ENCODE measurements around the gene TASP1. TPM values are rescaled to one million over a fixed set of nuclear protein-coding genes. Genes with fewer than 3 reads are reported as not detected.

The TASP1 gene
- total RNA-seq, 1 donor from 2014 or later, result 10.3 TPM

DNA sequence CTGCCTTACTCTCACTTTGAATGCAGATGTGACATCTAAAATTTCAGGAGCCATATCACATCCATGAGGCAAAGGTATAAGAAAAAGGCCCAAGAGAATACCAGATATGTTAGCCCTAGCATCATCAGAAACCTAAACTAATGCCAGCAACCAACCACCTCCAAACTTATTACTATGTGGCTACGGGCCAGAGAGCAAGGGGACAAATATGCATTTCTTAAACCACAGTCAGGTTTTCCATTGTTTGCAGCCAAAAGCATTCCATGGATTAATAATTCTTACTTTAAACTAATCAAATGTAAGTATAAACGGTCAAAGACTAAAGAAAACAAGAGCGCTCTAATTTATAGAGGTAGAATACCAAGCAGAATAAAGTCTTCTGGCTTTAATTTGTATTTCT lies 84.7 kb downstream of the TASP1 start:
- Mint-ChIP-seq H3K4me1 (ENCODE audit: low read depth, unreplicated experiment) (no peaks in the 10 kb centered on the region), H3K9me3 (ENCODE audit: unreplicated experiment) (no peaks in the 10 kb centered on the region), H3K27me3 (ENCODE audit: low read depth, unreplicated experiment) (no peaks in the 10 kb centered on the region), H3K4me3 (ENCODE audit: unreplicated experiment) (no peak overlapping the region), H3K27ac (ENCODE audit: unreplicated experiment) (no peak overlapping the region), H3K36me3 (ENCODE audit: low read depth, unreplicated experiment) (peaks cover 2% of the 10 kb centered on the region)
- Histone ChIP-seq H3K27me3 (ENCODE audit: insufficient read depth, low read length) (no peaks in the 10 kb centered on the region), H3K4me1 (ENCODE audit: insufficient read depth, low read length) (no peaks in the 10 kb centered on the region), H3K4me2 (ENCODE audit: low read length) (no peak overlapping the region), H3K36me3 (ENCODE audit: insufficient read depth, low read length) (no peaks in the 10 kb centered on the region), H3K79me2 (ENCODE audit: insufficient read depth, low read length) (no peaks in the 10 kb centered on the region), H4K20me1 (ENCODE audit: insufficient read depth, low read length) (no peaks in the 10 kb centered on the region), H3K4me3 (ENCODE audit: insufficient read depth, low read depth, low read length) (no peak overlapping the region), H3K27ac (ENCODE audit: low read depth, low read length) (no peak overlapping the region), H2AFZ (ENCODE audit: low read depth, low read length) (no peak overlapping the region), H3K9ac (ENCODE audit: low read length) (no peak overlapping the region), H3K9me3 (ENCODE audit: insufficient read depth, low read depth, low read length) (no peaks in the 10 kb centered on the region)
- DNase-seq (ENCODE audit: low read depth) (peak; percentile 68), FAIRE-seq (no peak)
- TF ChIP-seq EZH2 (IDR thresholded peaks at IDR 0.05; ENCODE audit: insufficient read depth, low read length), result no peak
- TF ChIP-seq, protein P1, sequence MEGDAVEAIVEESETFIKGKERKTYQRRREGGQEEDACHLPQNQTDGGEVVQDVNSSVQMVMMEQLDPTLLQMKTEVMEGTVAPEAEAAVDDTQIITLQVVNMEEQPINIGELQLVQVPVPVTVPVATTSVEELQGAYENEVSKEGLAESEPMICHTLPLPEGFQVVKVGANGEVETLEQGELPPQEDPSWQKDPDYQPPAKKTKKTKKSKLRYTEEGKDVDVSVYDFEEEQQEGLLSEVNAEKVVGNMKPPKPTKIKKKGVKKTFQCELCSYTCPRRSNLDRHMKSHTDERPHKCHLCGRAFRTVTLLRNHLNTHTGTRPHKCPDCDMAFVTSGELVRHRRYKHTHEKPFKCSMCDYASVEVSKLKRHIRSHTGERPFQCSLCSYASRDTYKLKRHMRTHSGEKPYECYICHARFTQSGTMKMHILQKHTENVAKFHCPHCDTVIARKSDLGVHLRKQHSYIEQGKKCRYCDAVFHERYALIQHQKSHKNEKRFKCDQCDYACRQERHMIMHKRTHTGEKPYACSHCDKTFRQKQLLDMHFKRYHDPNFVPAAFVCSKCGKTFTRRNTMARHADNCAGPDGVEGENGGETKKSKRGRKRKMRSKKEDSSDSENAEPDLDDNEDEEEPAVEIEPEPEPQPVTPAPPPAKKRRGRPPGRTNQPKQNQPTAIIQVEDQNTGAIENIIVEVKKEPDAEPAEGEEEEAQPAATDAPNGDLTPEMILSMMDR (IDR thresholded peaks at IDR 0.05; ENCODE audit: insufficient read depth, low read depth, low read length), result no peak

DNA sequence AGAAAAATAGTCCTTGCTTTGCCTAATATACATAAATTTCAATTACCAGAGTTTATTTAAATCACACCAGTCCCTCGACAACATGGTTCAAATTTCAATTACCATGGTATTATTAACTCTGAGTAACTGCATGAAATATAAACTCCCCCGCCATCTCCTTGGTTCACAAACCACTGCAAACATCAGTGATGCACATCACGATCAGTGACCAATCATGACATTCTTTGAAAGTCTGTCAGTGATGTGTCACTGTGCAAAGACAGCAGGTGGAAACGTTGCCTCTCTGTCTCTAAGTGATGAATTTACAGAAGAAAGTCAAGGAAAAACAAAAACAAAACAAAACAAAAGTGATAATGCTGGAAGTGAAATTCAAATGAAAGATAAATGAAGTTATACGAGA lies 86.7 kb downstream of the TASP1 start:
- Histone ChIP-seq H3K79me2 (ENCODE audit: insufficient read depth, low read length) (no peaks in the 10 kb centered on the region), H3K9me3 (ENCODE audit: insufficient read depth, low read depth, low read length) (no peaks in the 10 kb centered on the region), H2AFZ (ENCODE audit: low read depth, low read length) (no peak overlapping the region), H3K27ac (ENCODE audit: low read depth, low read length) (no peak overlapping the region), H4K20me1 (ENCODE audit: insufficient read depth, low read length) (no peaks in the 10 kb centered on the region), H3K36me3 (ENCODE audit: insufficient read depth, low read length) (no peaks in the 10 kb centered on the region), H3K4me1 (ENCODE audit: insufficient read depth, low read length) (no peaks in the 10 kb centered on the region), H3K4me3 (ENCODE audit: insufficient read depth, low read depth, low read length) (no peak overlapping the region), H3K4me2 (ENCODE audit: low read length) (no peak overlapping the region), H3K9ac (ENCODE audit: low read length) (no peak overlapping the region), H3K27me3 (ENCODE audit: insufficient read depth, low read length) (no peaks in the 10 kb centered on the region)
- DNase-seq (ENCODE audit: low read depth) (peak; percentile 10), FAIRE-seq (peak; percentile 55)
- Mint-ChIP-seq H3K36me3 (ENCODE audit: low read depth, unreplicated experiment) (peaks cover 2% of the 10 kb centered on the region), H3K4me3 (ENCODE audit: unreplicated experiment) (no peak overlapping the region), H3K27me3 (ENCODE audit: low read depth, unreplicated experiment) (no peaks in the 10 kb centered on the region), H3K27ac (ENCODE audit: unreplicated experiment) (no peak overlapping the region), H3K9me3 (ENCODE audit: unreplicated experiment) (no peaks in the 10 kb centered on the region), H3K4me1 (ENCODE audit: low read depth, unreplicated experiment) (no peaks in the 10 kb centered on the region)
- TF ChIP-seq, protein P1 (IDR thresholded peaks at IDR 0.05; ENCODE audit: insufficient read depth, low read depth, low read length), result no peak
- no peak for TF ChIP-seq EZH2 (IDR thresholded peaks at IDR 0.05; ENCODE audit: insufficient read depth, low read length)

DNA sequence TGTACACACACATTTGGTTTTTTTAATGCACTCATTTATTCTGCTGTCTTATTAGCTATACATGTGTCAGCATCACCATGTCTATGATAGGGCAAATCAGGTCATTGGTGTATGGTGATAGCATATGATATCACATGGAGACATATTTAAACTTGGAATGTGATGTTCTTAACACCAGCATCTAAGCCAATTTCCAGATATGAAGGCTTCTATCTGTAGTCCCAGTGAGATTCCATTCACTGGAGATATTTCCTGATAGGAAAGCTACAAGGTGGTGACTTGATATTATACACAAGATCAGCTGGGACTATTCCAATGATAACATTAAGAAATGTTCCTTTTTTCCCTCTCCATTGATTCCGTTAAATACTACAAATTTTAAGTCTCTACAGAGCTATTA lies 89.3 kb downstream of the TASP1 start:
- DNase-seq (ENCODE audit: low read depth) (no peak), FAIRE-seq (no peak)
- no peak overlapping the region for H3K4me3 Mint-ChIP-seq (ENCODE audit: unreplicated experiment)
- no peak overlapping the region for H3K27ac Mint-ChIP-seq (ENCODE audit: unreplicated experiment)
- Histone ChIP-seq H3K27ac (ENCODE audit: low read depth, low read length) (no peak overlapping the region), H4K20me1 (ENCODE audit: insufficient read depth, low read length) (no peaks in the 10 kb centered on the region), H3K4me2 (ENCODE audit: low read length) (no peak overlapping the region), H3K9me3 (ENCODE audit: insufficient read depth, low read depth, low read length) (no peaks in the 10 kb centered on the region), H3K36me3 (ENCODE audit: insufficient read depth, low read length) (no peaks in the 10 kb centered on the region), H2AFZ (ENCODE audit: low read depth, low read length) (no peak overlapping the region), H3K79me2 (ENCODE audit: insufficient read depth, low read length) (no peaks in the 10 kb centered on the region), H3K9ac (ENCODE audit: low read length) (no peak overlapping the region), H3K27me3 (ENCODE audit: insufficient read depth, low read length) (no peaks in the 10 kb centered on the region), H3K4me1 (ENCODE audit: insufficient read depth, low read length) (peaks cover 3% of the 10 kb centered on the region), H3K4me3 (ENCODE audit: insufficient read depth, low read depth, low read length) (no peak overlapping the region)
- peaks cover 2% of the 10 kb centered on the region for H3K36me3 Mint-ChIP-seq (ENCODE audit: low read depth, unreplicated experiment)
- no peaks in the 10 kb centered on the region for H3K27me3 Mint-ChIP-seq (ENCODE audit: low read depth, unreplicated experiment)
- no peak for TF ChIP-seq EZH2 (IDR thresholded peaks at IDR 0.05; ENCODE audit: insufficient read depth, low read length)
- TF ChIP-seq, protein P1 (IDR thresholded peaks at IDR 0.05; ENCODE audit: insufficient read depth, low read depth, low read length), result no peak
- H3K9me3 Mint-ChIP-seq (ENCODE audit: unreplicated experiment), result no peaks in the 10 kb centered on the region
- H3K4me1 Mint-ChIP-seq (ENCODE audit: low read depth, unreplicated experiment), result peaks cover 9% of the 10 kb centered on the region
